Melanocyte of skin (primary cell): Measurements from ENCODE around the gene MRPL51. TPM values are rescaled to one million over a fixed set of nuclear protein-coding genes. Genes with fewer than 3 reads are reported as not detected.

Experiments
- total RNA-seq, 2 donors: library from RNA; depleted of rRNA; stranded (reverse); fragments of >200 nt; gene quantifications; 2 replicates each; pipeline ENCODE4 v1.2.3, GENCODE V29; 2012

The MRPL51 gene
- 100 to 1,000 TPM in 1 of 2 donors, 10 to 100 TPM in 1; 67.1 to 113 TPM for total RNA-seq

GRCh38 chr12:6492838-6493496 lies at the start of gene MRPL51:
Gene MRPL51 (minus strand): TSS chr12:6493262. CDS start chr12:6493136, 126 bp downstream.

GRCh38 chr12:6533923-6534694 lies 41.0 kb upstream of the MRPL51 start, which contains the start of gene GAPDH:
Gene GAPDH (plus strand): TSS chr12:6534517. CDS start chr12:6534833, 316 bp downstream.

GRCh38 chr12:6493497-6494257 lies 615 bp upstream of the MRPL51 start, which contains the start of gene NCAPD2:
Gene NCAPD2 (plus strand): TSS chr12:6494102. CDS start chr12:6495099, 997 bp downstream.

GRCh38 chr12:6470375-6471163 lies 22.5 kb downstream of the MRPL51 start, which contains the start of gene VAMP1:
Gene VAMP1 (minus strand): TSS chr12:6470677. CDS start chr12:6470531, 146 bp downstream.

GRCh38 chr12:6451348-6452244 lies 41.5 kb downstream of the MRPL51 start, which contains the start of gene TAPBPL:
Gene TAPBPL (plus strand): TSS chr12:6452042. CDS start chr12:6452249, 207 bp downstream.

GRCh38 chr12:6444704-6445688 lies 48.1 kb downstream of the MRPL51 start, which contains the start of gene CD27:
Gene CD27 (plus strand): TSS chr12:6444955. CDS start chr12:6445096, 141 bp downstream.

Other genes with a start within 250 kb of the MRPL51 start
- gene PLEKHG6, start 182.6 kb downstream of the MRPL51 start, total RNA-seq, result under 1 TPM in 1 of 2 donors, not detected in 1; 0.33 TPM
- gene TNFRSF1A, start 151.2 kb downstream of the MRPL51 start, total RNA-seq, result 100 to 1,000 TPM in 1 of 2 donors, 10 to 100 TPM in 1; 95.0 to 133 TPM
- not detected for gene SCNN1A, start 117.7 kb downstream of the MRPL51 start, total RNA-seq
- 100 to 1,000 TPM; 118 to 129 TPM for gene LTBR, start 109.1 kb downstream of the MRPL51 start, total RNA-seq
- not detected for gene CD27, start 48.3 kb downstream of the MRPL51 start, total RNA-seq
- gene TAPBPL, start 41.2 kb downstream of the MRPL51 start, total RNA-seq, result 1 to 10 TPM; 7.3 to 8.9 TPM
- gene VAMP1, start 22.6 kb downstream of the MRPL51 start, total RNA-seq, result 1 to 10 TPM; 3.8 to 4.7 TPM
- gene NCAPD2, start 840 bp upstream of the MRPL51 start, total RNA-seq, result 10 to 100 TPM; 32.0 to 66.6 TPM
- gene GAPDH, start 41.3 kb upstream of the MRPL51 start, total RNA-seq, result 1,000 to 10,000 TPM; 3,776 to 6,962 TPM
- gene IFFO1, start 62.8 kb upstream of the MRPL51 start, total RNA-seq, result 10 to 100 TPM; 15.3 to 15.5 TPM
- gene NOP2, start 75.0 kb upstream of the MRPL51 start, total RNA-seq, result 10 to 100 TPM; 24.4 to 39.3 TPM
- 100 to 1,000 TPM; 172 to 203 TPM for gene CHD4, start 114.1 kb upstream of the MRPL51 start, total RNA-seq
- under 1 TPM in 1 of 2 donors, not detected in 1; under 0.01 TPM for gene LPAR5, start 142.7 kb upstream of the MRPL51 start, total RNA-seq
- gene ACRBP, start 154.2 kb upstream of the MRPL51 start, total RNA-seq, result not detected
- gene ING4, start 169.9 kb upstream of the MRPL51 start, total RNA-seq, result 10 to 100 TPM; 23.6 to 38.5 TPM
- 10 to 100 TPM; 23.4 to 29.3 TPM for gene ZNF384, start 196.1 kb upstream of the MRPL51 start, total RNA-seq
- gene PIANP, start 207.6 kb upstream of the MRPL51 start, total RNA-seq, result not detected
- 100 to 1,000 TPM in 1 of 2 donors, 10 to 100 TPM in 1; 98.4 to 105 TPM for gene COPS7A, start 230.8 kb upstream of the MRPL51 start, total RNA-seq